GM15510 (cell line): ENCODE measurements around the gene LSM14B.

ENCODE experiments used
- POLR2A ChIP-seq: IDR thresholded peaks from 3 replicates; pipeline ENCODE4 v1.6.1; 2011; ENCODE audit warnings: borderline replicate concordance; ENCODE audit not compliant: insufficient read length; ENCODE audit errors: extremely low read depth

LSM14B gene

DNA sequence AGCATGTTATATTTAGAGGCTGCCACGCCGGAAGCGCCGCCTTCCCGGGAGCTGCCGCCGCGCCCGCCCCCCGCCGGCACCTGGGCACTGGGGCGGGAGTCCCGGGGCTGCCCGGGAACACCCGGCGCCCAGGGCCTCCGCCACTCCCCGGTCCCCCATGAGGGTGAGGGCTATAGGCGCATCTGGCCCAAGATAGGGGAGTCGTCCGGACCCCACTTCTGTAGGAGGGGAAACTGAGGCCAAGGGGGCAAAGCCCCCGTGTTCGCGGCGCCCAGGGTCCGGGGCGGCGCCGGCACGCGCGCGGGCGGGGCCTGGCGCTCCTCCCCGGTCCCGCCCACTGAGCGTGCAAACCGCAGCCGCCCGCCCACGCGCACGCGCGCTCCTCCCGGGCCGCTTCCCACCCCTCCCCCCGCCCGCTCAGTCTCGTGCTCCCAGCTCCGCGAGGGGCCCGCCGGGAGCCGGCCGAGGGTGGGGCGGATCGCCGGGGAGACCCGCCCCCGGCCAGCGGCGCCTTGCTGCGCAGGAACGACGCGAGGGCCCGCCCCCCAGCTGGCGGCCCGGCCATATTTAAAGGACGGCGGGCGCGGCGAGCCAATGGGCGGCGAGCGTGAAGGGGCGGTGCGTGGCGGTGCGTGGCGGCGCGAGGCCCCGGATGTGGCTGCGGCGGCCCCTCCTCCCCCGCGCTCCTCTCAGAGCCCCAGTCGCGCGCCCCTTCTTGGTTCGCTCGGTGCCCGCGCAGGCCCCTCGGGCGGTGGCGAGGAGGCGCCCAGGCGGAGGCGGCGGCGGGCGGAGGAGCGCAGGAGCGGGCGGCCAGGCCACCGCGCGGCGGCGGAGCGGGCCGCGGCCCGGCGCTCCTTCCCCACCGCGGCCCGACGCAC lies at the start of gene LSM14B:
TSS of gene LSM14B (plus strand) at position 700 of the 878 bp plus-strand sequence. CDS start 192 bp downstream, outside the sequence.
- TF ChIP-seq POLR2A, result peak; percentile 52

DNA sequence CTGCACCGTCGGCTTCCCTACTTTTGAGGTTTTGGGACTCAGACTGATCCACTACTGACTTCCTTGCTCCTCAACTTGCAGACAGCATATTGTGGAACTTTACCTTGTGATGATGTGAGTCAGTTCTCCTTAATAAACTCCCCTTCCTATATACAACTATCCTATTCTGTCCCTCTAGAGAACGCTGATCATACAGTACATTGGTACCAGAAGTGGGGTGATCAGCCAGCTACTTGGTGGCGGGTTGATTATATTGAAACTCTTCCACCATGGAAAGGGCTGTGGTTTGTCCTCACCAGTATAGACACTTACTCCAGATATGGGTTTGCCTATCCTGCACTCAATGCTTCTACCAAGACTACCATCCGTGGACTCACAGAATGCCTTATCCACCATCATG lies 49.0 kb upstream of the LSM14B start:
- TF ChIP-seq POLR2A, result no peak

- TF ChIP-seq POLR2A, result no peak
These were observed 43.1 kb upstream of the LSM14B start for GRCh38 chr20:62079166-62079565.

GRCh38 chr20:62080249-62080990 lies 41.9 kb upstream of the LSM14B start:
- no peak for TF ChIP-seq POLR2A

- no peak for TF ChIP-seq POLR2A
These were observed 39.0 kb upstream of the LSM14B start for GRCh38 chr20:62083312-62083711.

DNA sequence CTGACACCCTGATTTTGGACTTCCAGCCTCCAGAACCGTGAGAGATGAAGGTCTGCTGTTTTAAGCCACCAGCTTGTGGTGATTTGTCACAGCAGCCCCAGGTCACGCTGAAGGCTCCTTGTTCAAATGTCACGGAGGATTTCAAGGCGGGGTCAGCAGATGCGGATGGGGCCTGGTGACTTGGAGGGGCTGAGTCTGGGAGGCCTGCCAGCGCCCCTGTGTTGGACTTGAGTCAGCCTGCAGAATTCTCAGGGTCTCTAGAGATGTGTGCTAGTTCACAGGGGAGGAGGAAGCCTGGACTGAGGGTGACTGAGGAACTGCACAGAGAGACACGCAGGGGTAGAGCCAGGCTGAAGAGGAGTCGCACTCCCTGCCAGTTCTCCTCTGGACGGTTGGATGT lies 37.1 kb upstream of the LSM14B start:
- TF ChIP-seq POLR2A, result no peak

- no peak for TF ChIP-seq POLR2A
These were observed 35.0 kb upstream of the LSM14B start for GRCh38 chr20:62087227-62087626.

DNA sequence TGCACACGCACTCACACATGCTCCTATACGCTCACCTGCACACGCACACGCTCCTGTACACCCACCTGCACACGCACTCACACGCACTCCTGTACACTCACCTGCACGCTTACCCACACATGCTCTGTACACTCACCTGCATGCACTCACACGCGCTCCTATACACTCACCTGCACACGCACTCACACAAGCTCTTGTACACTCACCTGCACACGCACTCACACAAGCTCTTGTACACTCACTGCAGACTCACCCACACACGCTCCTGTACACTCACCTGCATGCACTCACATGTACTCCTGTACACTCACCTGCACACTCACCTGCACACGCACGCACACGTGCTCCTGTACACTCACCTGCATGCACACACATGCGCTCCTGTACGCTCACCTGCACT lies 34.6 kb upstream of the LSM14B start:
- TF ChIP-seq POLR2A, result no peak

- no peak for TF ChIP-seq POLR2A
These were observed 33.8 kb upstream of the LSM14B start for GRCh38 chr20:62088258-62089127.

DNA sequence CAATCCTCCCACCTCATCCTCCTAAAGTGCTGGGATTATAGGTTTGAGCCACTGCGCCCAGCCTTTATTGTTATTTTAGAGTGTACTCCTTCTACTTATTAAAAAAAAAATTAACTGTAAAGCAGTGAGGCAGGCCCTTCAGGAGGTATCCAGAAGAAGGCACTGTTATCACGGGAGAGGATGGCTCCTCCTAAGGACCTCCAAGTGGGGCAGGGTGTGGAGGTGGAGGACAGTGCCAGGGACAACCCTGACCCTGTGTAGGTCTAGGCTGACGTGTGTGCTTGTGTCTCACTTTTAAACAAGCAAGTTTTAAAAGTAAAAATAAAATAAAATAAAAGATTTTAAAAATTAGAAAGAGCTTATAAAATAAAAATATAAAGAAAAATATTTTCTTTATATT lies 32.9 kb upstream of the LSM14B start:
- TF ChIP-seq POLR2A, result no peak

DNA sequence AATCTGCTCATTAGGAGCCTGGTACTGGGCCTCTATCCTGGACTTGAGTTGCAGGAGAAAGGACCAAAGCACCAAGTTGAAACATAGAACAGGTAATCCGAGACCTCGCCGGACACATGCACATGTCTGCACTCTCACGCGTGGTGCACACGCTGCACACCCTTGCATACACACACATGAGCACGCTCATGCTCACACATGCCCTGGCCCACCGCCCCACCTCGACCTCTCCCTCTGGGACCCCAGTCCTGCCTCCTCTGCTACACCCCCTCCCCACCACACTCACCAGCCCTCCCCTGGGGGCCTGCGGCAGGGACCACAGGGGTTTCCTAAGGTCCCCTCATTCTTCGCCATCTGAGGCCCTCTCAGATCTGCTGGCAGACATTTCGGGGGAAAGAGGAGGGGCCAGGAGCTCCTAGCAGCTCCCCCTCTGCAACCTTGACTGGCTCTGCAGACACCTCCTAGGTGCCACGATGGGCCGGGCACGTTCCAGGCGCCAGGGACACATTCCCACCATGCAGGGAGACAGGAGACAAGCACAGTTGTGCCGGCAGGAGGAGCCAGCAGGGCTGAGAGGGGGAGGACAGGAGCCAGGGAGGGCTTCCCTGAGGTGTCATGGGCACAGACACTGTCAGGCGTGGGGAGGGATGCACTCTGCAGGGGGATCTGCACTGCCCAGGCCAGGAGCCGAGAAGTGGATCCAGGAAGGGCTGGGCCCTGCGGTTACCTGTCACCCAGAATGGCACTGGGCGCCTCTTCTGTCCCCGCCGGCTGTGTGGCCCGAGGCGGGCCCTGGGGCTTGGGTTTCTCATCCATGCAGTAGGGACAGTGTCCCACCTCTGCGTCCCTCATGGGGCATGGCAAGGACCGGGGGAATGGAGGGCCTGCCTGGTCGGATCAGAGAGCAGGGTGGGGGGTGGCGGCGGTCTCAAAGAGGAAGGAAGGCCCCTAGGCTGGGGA lies 25.6 kb upstream of the LSM14B start:
- no peak for TF ChIP-seq POLR2A

DNA sequence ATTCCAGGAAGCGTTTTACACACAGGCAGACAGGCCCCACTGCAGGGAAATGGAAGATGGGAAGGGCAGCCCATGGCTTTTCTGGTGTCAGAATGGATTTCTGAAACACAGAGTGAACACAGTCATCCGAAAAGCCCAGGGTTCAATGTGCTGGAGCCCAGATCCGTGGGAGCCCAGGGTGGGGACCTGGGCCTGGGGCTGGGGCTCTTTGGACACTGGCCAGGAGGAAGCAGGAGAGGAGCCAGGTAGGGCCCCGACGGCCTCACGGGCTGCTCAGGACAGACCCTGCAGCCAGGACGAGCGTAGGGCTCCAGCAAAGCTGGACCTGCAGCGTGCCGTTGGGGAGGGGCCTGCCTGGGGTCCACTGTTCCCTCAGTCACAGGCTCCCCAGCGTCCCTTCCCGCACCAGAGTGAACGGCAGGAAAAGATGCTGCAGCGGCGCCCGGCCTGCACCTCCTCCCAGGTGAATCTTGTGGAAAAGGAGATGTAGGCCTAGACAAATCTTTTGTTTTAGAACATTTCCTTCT lies 24.3 kb upstream of the LSM14B start:
- TF ChIP-seq POLR2A, result no peak

DNA sequence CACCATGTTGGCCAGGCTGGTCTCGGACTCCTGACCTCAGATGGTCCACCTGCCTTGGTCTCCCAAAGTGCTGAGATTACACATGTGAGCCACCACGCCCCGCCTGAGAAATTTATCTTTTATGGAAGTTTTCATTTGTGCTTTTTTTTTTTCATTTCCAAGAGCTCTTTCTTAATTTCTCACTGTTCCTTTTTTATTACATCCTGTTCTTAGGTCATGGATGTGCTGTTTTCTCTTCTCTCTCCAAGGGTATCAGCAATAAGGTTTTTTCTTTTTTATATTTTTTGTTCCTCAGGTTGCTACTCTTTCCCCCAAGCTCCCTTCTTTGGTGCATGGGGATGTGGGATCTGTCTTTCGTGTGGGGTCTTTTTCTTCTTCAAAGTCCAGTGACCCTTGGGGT lies 21.2 kb upstream of the LSM14B start:
- TF ChIP-seq POLR2A, result no peak

- TF ChIP-seq POLR2A, result no peak
These were observed 18.6 kb upstream of the LSM14B start for GRCh38 chr20:62103508-62104233.
